ENCODE measurements around the gene KIF18A. TPM values are rescaled to one million over a fixed set of nuclear protein-coding genes. Genes with fewer than 3 reads are reported as not detected.

Gene KIF18A
- total RNA-seq, 1 donor from 2014 or later, result 14.7 TPM

GRCh38 chr11:27971171-27971570, 136.8 kb downstream of the KIF18A start:
- no peak overlapping the region for H3K4me3 Mint-ChIP-seq
- no peaks in the 10 kb centered on the region for H3K27me3 Mint-ChIP-seq (ENCODE audit: low read depth)
- no peaks in the 10 kb centered on the region for H3K36me3 Mint-ChIP-seq
- DNase-seq (ENCODE audit: low spot score in 2 of 2, unreplicated experiment in 2 of 2), result no peak
- H3K9me3 Mint-ChIP-seq, result no peaks in the 10 kb centered on the region
- TF ChIP-seq, protein P1, sequence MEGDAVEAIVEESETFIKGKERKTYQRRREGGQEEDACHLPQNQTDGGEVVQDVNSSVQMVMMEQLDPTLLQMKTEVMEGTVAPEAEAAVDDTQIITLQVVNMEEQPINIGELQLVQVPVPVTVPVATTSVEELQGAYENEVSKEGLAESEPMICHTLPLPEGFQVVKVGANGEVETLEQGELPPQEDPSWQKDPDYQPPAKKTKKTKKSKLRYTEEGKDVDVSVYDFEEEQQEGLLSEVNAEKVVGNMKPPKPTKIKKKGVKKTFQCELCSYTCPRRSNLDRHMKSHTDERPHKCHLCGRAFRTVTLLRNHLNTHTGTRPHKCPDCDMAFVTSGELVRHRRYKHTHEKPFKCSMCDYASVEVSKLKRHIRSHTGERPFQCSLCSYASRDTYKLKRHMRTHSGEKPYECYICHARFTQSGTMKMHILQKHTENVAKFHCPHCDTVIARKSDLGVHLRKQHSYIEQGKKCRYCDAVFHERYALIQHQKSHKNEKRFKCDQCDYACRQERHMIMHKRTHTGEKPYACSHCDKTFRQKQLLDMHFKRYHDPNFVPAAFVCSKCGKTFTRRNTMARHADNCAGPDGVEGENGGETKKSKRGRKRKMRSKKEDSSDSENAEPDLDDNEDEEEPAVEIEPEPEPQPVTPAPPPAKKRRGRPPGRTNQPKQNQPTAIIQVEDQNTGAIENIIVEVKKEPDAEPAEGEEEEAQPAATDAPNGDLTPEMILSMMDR (IDR thresholded peaks at IDR 0.05; ENCODE audit: unreplicated experiment), result no peak
- H3K4me1 Mint-ChIP-seq, result no peaks in the 10 kb centered on the region
- no peak overlapping the region for H3K27ac Mint-ChIP-seq

Small RNAs within 50 kb of the gene (microRNA-seq; reads per million reads assigned to microRNA genes)
- gene MIR610, result not detected

Other genes starting within 250 kb of the KIF18A start
- gene METTL15, start 232 bp upstream of the KIF18A start, total RNA-seq, result 20.2 to 24.0 TPM (median 22.3 TPM) in 3 replicates

All from mesothelial cell of epicardium (in vitro differentiated cells).